Subcutaneous abdominal adipose tissue (tissue), 5 donors: ENCODE results near the gene MBD4.
"Not testable (repeated sequence)": the region's sequence is repeated elsewhere in the genome, so short reads cannot be mapped to it uniquely, and the experiment has no call there.

Experiments
- H3K27ac ChIP-seq: one replicate; pipeline ENCODE4 v1.7.0; 2013; ENCODE audit warnings: low read depth, mild to moderate bottlenecking, inconsistent platforms, low read length, moderate library complexity
- H3K27me3 ChIP-seq, 5 donors: one replicate each; pipeline ENCODE4 v1.7.0; 2013; ENCODE audit warnings: low read length in 5 of 5, inconsistent platforms in 1 of 5; ENCODE audit not compliant: control insufficient read depth in 5 of 5, insufficient read depth in 4 of 5
- H3K36me3 ChIP-seq, 5 donors: one replicate each; pipeline ENCODE4 v1.7.0; 2013; ENCODE audit warnings: low read length in 5 of 5; ENCODE audit not compliant: control insufficient read depth in 5 of 5, insufficient read depth in 5 of 5
- H3K4me1 ChIP-seq, 5 donors: one replicate each; pipeline ENCODE4 v1.7.0; 2013; ENCODE audit warnings: low read length in 5 of 5, mild to moderate bottlenecking in 3 of 5, moderate library complexity in 1 of 5; ENCODE audit not compliant: control insufficient read depth in 5 of 5, insufficient read depth in 5 of 5
- H3K4me3 ChIP-seq, 5 donors: one replicate each; pipeline ENCODE4 v1.7.0; 2013; ENCODE audit warnings: low read length in 5 of 5, low read depth in 1 of 5
- H3K9ac ChIP-seq, 5 donors: one replicate each; pipeline ENCODE4 v1.7.0; 2013; ENCODE audit warnings: low read length in 5 of 5, mild to moderate bottlenecking in 4 of 5, moderate library complexity in 3 of 5
- H3K9me3 ChIP-seq, 5 donors: one replicate each; pipeline ENCODE4 v1.7.0; 2013; ENCODE audit warnings: low read length in 5 of 5; ENCODE audit not compliant: control insufficient read depth in 5 of 5
- donor health status: healthy.
- donor health status: healthy.
- donor health status: healthy.
- donor health status: healthy.
- donor health status: healthy.

Gene MBD4

GRCh38 chr3:129391583-129391982, 48.2 kb downstream of the MBD4 start:
- not testable (repeated sequence) for H3K27me3 ChIP-seq, H3K9ac ChIP-seq, H3K4me3 ChIP-seq, H3K27ac ChIP-seq, H3K9me3 ChIP-seq
- Histone ChIP-seq H3K4me1 (peaks cover 0 to 56% (median 5%) of the 10 kb centered on the region in 5 donors), H3K36me3 (peaks cover 4 to 82% (median 55%) of the 10 kb centered on the region in 5 donors)

GRCh38 chr3:129389572-129389937, 50.2 kb downstream of the MBD4 start:
- H3K36me3 ChIP-seq: peaks cover 4 to 69% (median 50%) of the 10 kb centered on the region in 5 donors
- peak overlapping the region; percentile 57 for H3K27ac ChIP-seq
- no peaks in the 10 kb centered on the region for H3K27me3 ChIP-seq

GRCh38 chr3:129388791-129389571, 50.8 kb downstream of the MBD4 start:
- Histone ChIP-seq H3K27ac (peak overlapping the region; percentile 78), H3K36me3 (peaks cover 4 to 64% (median 50%) of the 10 kb centered on the region in 5 donors), H3K4me1 (peaks cover 3 to 44% (median 11%) of the 10 kb centered on the region in 5 donors)
- H3K27me3 ChIP-seq, H3K4me3 ChIP-seq, H3K9me3 ChIP-seq, H3K9ac ChIP-seq: not testable (repeated sequence)

More at GRCh38 chr3:129389572-129389937, 50.2 kb downstream of the MBD4 start:
- Histone ChIP-seq H3K4me1 (peaks cover 3 to 47% (median 11%) of the 10 kb centered on the region in 5 donors), H3K9ac (no peak overlapping the region), H3K9me3 (no peaks in the 10 kb centered on the region), H3K4me3 (no peak overlapping the region)

- H3K4me3 ChIP-seq: no peak overlapping the region
- H3K9me3 ChIP-seq: no peaks in the 10 kb centered on the region
- peak overlapping the region; percentile 78 for H3K27ac ChIP-seq
- peaks cover 4 to 53% (median 42%) of the 10 kb centered on the region in 5 donors for H3K36me3 ChIP-seq
- H3K4me1 ChIP-seq: peaks cover 3 to 42% (median 11%) of the 10 kb centered on the region in 5 donors
- H3K9ac ChIP-seq: no peak overlapping the region
- H3K27me3 ChIP-seq: no peaks in the 10 kb centered on the region
Observed at GRCh38 chr3:129387487-129387886, 52.3 kb downstream of the MBD4 start.

- H3K36me3 ChIP-seq: peaks cover 4 to 48% (median 38%) of the 10 kb centered on the region in 5 donors
- no peak overlapping the region for H3K4me3 ChIP-seq
- peak overlapping the region; percentile 78 for H3K27ac ChIP-seq
- H3K9me3 ChIP-seq: no peaks in the 10 kb centered on the region
- no peak overlapping the region for H3K9ac ChIP-seq
- no peaks in the 10 kb centered on the region for H3K27me3 ChIP-seq
- peaks cover 3 to 38% (median 11%) of the 10 kb centered on the region in 5 donors for H3K4me1 ChIP-seq
Observed at GRCh38 chr3:129386984-129387383, 52.8 kb downstream of the MBD4 start.

GRCh38 chr3:129385507-129385906, 54.2 kb downstream of the MBD4 start:
- not testable (repeated sequence) for H3K27me3 ChIP-seq, H3K4me3 ChIP-seq, H3K9me3 ChIP-seq, H3K27ac ChIP-seq, H3K9ac ChIP-seq
- Histone ChIP-seq H3K36me3 (peaks cover 4 to 35% (median 28%) of the 10 kb centered on the region in 5 donors), H3K4me1 (peaks cover 3 to 33% (median 11%) of the 10 kb centered on the region in 5 donors)

- H3K4me3 ChIP-seq: no peak overlapping the region
- no peaks in the 10 kb centered on the region for H3K27me3 ChIP-seq
- H3K27ac ChIP-seq: no peak overlapping the region
- H3K36me3 ChIP-seq: peaks cover 4 to 28% (median 22%) of the 10 kb centered on the region in 5 donors
- H3K4me1 ChIP-seq: peaks cover 3 to 30% (median 11%) of the 10 kb centered on the region in 5 donors
- H3K9ac ChIP-seq: no peak overlapping the region
- H3K9me3 ChIP-seq: no peaks in the 10 kb centered on the region
Observed at GRCh38 chr3:129384594-129385323, 55.0 kb downstream of the MBD4 start.

GRCh38 chr3:129384103-129384502, 55.6 kb downstream of the MBD4 start:
- peaks cover 0 to 30% (median 12%) of the 10 kb centered on the region in 5 donors for H3K4me1 ChIP-seq
- H3K9me3 ChIP-seq, H3K9ac ChIP-seq, H3K4me3 ChIP-seq, H3K27me3 ChIP-seq, H3K27ac ChIP-seq: not testable (repeated sequence)
- H3K36me3 ChIP-seq: peaks cover 4 to 22% (median 16%) of the 10 kb centered on the region in 5 donors

GRCh38 chr3:129383292-129383860, 56.4 kb downstream of the MBD4 start:
- peaks cover 4 to 18% (median 13%) of the 10 kb centered on the region in 5 donors for H3K36me3 ChIP-seq
- H3K27me3 ChIP-seq: no peaks in the 10 kb centered on the region
- no peak overlapping the region for H3K27ac ChIP-seq
- no peak overlapping the region for H3K4me3 ChIP-seq
- no peak overlapping the region for H3K9ac ChIP-seq
- H3K4me1 ChIP-seq: peaks cover 0 to 33% (median 19%) of the 10 kb centered on the region in 5 donors
- H3K9me3 ChIP-seq: no peaks in the 10 kb centered on the region

- no peak overlapping the region for H3K4me3 ChIP-seq
- no peaks in the 10 kb centered on the region for H3K27me3 ChIP-seq
- peaks cover 0 to 9% (median 6%) of the 10 kb centered on the region in 5 donors for H3K36me3 ChIP-seq
- H3K4me1 ChIP-seq: peaks cover 0 to 24% (median 19%) of the 10 kb centered on the region in 5 donors
- no peak overlapping the region for H3K9ac ChIP-seq
- H3K27ac ChIP-seq: no peak overlapping the region
- H3K9me3 ChIP-seq: no peaks in the 10 kb centered on the region
Observed at GRCh38 chr3:129382366-129382765, 57.4 kb downstream of the MBD4 start.
